Activated CD4-positive, alpha-beta T cell treated with anti-CD3 and anti-CD28 coated beads for 36 hours (primary cell): ENCODE results near the gene ACTL6A. TPM values are rescaled to one million over a fixed set of nuclear protein-coding genes. Genes with fewer than 3 reads are reported as not detected.

Experiments used
- ATAC-seq: fragments of 200-7000 bp; cut with Tn5 transposase; one replicate; pipeline ENCODE4 v1.10.0; 2021; ENCODE audit warnings: mild to moderate bottlenecking, moderate library complexity
- CTCF ChIA-PET: fragments of 350-600 bp; sonication (Branson Sonifier 250); formaldehyde crosslinking; loops from one replicate; lab custom pipeline; 2021; ENCODE audit warnings: antibody characterized with exemption; lab: Charles Lee
- POLR2A ChIA-PET: fragments of 350-600 bp; sonication (Branson Sonifier 250); formaldehyde crosslinking; loops from one replicate; lab custom pipeline; 2021; ENCODE audit warnings: antibody characterized with exemption, inconsistent platforms; lab: Charles Lee
- DNase-seq: peaks from one replicate; pipeline ENCODE4 v3.0.0-alpha.2; 2020
- H3K27ac Mint-ChIP-seq: one replicate; pipeline ENCODE4 v1.8.0; 2021; ENCODE audit warnings: mixed read lengths
- H3K27me3 Mint-ChIP-seq: one replicate; pipeline ENCODE4 v1.8.0; 2021; ENCODE audit warnings: mixed read lengths
- H3K36me3 Mint-ChIP-seq: one replicate; pipeline ENCODE4 v1.8.0; 2021; ENCODE audit warnings: low read depth, mixed read lengths
- H3K4me1 Mint-ChIP-seq: one replicate; pipeline ENCODE4 v1.8.0; 2021; ENCODE audit warnings: mixed read lengths
- H3K4me3 Mint-ChIP-seq: one replicate; pipeline ENCODE4 v1.8.0; 2021; ENCODE audit warnings: mild to moderate bottlenecking, moderate library complexity, mixed read lengths
- H3K9me3 Mint-ChIP-seq: one replicate; pipeline ENCODE4 v1.8.0; 2021; ENCODE audit warnings: low read depth, mixed read lengths
- intact Hi-C, 2 experiments: fragments of 100-400 bp; cut with DNase I in 1 of 2; cut with micrococcal nuclease in 1 of 2; formaldehyde crosslinking; loops; one replicate each; pipeline versions ENCODE4 v1.14.2 to v1.15.1; 2022 to 2024; cut with DNase I, micrococcal nuclease
- total RNA-seq, 2 experiments: library from RNA; stranded (reverse); gene quantifications; one replicate each; pipeline ENCODE4 v1.2.3, GENCODE V29; 2021

The ACTL6A gene
- total RNA-seq, 2 experiments from 2014 or later = 85.3 to 113 TPM

DNA sequence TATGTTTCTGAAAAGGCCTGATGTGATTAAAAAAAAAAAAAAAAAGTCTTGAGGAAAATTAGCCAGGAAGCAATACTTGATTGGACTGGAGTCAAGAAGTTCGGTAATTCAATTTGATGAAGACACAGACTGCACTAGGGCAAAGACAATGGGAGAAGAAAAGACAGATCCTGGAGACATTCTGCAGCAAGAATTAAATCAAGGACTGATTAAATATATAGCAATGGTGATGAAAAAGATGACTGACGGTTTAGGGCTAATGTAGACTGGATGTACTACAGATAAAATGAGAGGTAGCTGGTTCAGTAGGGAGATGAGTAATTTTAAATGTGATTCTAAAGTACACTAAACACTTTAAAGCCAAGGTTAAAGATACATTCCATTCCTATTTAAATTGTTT lies 27.9 kb downstream of the ACTL6A start:
- no peak for DNase-seq
- Mint-ChIP-seq H3K27ac (peak overlapping the region; percentile 51), H3K36me3 (peaks cover 36% of the 10 kb centered on the region), H3K27me3 (no peaks in the 10 kb centered on the region), H3K9me3 (no peaks in the 10 kb centered on the region), H3K4me3 (no peak overlapping the region), H3K4me1 (peaks cover 11% of the 10 kb centered on the region)
- ATAC-seq = no peak
- intact Hi-C loops = no loop called here
- ChIA-PET CTCF (interaction anchor here (0.6 kb wide), 1 partner anchor 105 kb away, joined by 3 read pairs; no protein-coding TSS in a partner anchor), POLR2A (no interaction called here)

DNA sequence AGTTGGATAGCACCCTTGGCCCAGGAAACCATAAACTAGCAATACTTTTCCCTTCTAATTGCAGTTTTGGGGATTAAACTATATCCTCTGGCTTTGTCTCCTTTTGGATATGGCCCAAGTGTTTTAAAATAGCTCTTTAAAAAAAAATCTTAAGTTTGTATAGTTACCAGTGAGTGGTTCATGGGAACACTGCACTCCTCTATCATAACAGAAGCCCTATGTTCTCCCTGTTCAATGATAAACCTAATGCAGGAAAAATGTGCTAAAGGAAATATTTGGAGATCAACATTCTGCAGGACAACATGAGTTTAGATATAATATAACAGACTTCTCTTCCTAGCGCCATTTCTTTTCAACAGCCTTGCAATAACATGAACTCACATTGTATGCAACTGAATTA lies 28.6 kb downstream of the ACTL6A start:
- Mint-ChIP-seq H3K9me3 (no peaks in the 10 kb centered on the region), H3K36me3 (peaks cover 33% of the 10 kb centered on the region), H3K27ac (peak overlapping the region; percentile 42), H3K27me3 (no peaks in the 10 kb centered on the region), H3K4me1 (peaks cover 11% of the 10 kb centered on the region), H3K4me3 (no peak overlapping the region)
- DNase-seq (no peak), ATAC-seq (no peak)
- intact Hi-C loops = no loop called here
- POLR2A ChIA-PET = interaction anchor here (0.6 kb wide), 1 partner anchor 1344 kb away, joined by 3 read pairs; no protein-coding TSS in a partner anchor
- CTCF ChIA-PET = interaction anchor here (0.6 kb wide), 2 partner anchors 25 to 104 kb away, joined by 3 read pairs; no protein-coding TSS in a partner anchor

DNA sequence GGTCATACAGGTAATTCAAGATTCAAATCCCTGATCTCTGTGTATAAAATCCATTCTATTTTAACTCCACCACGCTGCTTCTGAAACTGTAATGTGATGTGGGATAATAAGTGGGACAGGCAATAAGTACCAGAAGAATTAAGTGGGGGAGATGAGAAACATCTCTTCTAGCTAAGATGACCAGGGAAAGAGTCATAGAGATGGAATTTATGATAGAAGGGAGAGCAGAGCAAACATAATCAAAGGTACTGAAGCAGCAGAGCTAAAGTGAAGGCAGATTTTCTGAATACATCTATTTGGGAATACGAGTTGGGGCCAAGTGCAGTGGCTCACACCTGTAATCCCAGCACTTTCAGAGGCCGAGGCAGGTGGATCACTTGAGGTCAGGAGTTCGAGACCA lies 36.8 kb downstream of the ACTL6A start:
- ChIA-PET POLR2A (no interaction called here), CTCF (interaction anchor here (0.6 to 0.8 kb wide), 2 partner anchors 33 to 344 kb away, joined by 3 read pairs; no protein-coding TSS in a partner anchor)
- H3K36me3 Mint-ChIP-seq = peaks cover 37% of the 10 kb centered on the region
- intact Hi-C loops = no loop called here
- no peak for ATAC-seq
- no peak for DNase-seq
- H3K9me3 Mint-ChIP-seq = no peaks in the 10 kb centered on the region
- H3K27me3 Mint-ChIP-seq = no peaks in the 10 kb centered on the region
- no peak overlapping the region for H3K27ac Mint-ChIP-seq
- H3K4me1 Mint-ChIP-seq = peaks cover 9% of the 10 kb centered on the region
- no peak overlapping the region for H3K4me3 Mint-ChIP-seq

DNA sequence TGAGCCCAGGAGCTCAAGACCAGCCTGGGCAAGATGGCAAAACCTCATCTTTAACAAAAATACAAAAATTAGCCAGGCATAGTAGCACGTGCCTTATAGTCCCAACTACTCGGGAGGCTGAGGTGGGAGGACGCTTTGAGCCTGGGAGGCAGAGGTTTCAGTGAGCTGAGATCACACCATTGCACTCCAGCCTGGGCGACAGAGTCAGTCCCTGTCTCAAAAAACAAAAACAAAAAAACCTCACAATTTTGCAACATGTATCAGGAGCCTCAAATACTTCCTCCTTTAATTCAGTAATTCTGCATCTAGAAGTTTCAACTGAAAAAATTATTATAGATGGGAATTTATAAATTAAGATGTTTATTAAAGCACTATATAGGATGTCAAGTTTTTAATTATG lies 40.6 kb downstream of the ACTL6A start:
- Mint-ChIP-seq H3K27ac (peak overlapping the region; percentile 37), H3K9me3 (no peaks in the 10 kb centered on the region), H3K4me3 (peak overlapping the region; percentile 92), H3K27me3 (no peaks in the 10 kb centered on the region), H3K4me1 (peaks cover 28% of the 10 kb centered on the region), H3K36me3 (peaks cover 26% of the 10 kb centered on the region)
- intact Hi-C loops = loop anchor here (5.0 kb wide), 2 partner anchors 456 to 586 kb away; partner anchors contain the start of gene PIK3CA (in 1 of the 2)
- POLR2A ChIA-PET = interaction anchor here (0.6 kb wide), 2 partner anchors 14 to 172 kb away, joined by 3 to 6 read pairs; no protein-coding TSS in a partner anchor
- CTCF ChIA-PET = interaction anchor here (1.0 kb wide), 1 partner anchor 9 kb away, joined by 3 read pairs; no protein-coding TSS in a partner anchor
- ATAC-seq = no peak
- DNase-seq = no peak

DNA sequence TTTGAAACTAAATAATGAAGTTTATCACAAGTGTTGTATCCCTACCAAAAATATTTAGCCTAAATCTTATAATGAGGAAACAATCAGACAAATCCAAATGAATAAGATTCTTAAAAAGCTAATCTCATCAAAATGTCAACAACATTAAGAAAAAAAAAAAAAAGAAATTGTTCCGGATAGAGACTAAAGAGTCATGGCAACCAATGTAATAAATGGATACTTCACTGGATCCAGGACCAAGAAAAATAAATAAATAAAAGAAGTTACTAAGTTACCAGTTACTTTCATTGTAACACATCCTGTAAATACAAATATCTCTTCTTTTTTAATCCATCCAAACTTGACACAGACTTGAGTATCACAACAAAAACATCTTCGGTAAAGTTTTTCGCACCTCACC lies 41.1 kb downstream of the ACTL6A start:
- peak overlapping the region; percentile 92 for H3K4me3 Mint-ChIP-seq
- ATAC-seq = no peak
- ChIA-PET POLR2A (interaction anchor here (0.6 kb wide), 1 partner anchor 173 kb away, joined by 6 read pairs; no protein-coding TSS in a partner anchor), CTCF (interaction anchor here (1.0 kb wide), 1 partner anchor 10 kb away, joined by 3 read pairs; no protein-coding TSS in a partner anchor)
- H3K36me3 Mint-ChIP-seq = peaks cover 22% of the 10 kb centered on the region
- H3K27me3 Mint-ChIP-seq = no peaks in the 10 kb centered on the region
- H3K9me3 Mint-ChIP-seq = no peaks in the 10 kb centered on the region
- intact Hi-C loops = loop anchor here (1.0 to 5.0 kb wide), 9 partner anchors 42 to 1385 kb away; partner anchors contain the start of genes ACTL6A (in 2 of the 2), MFN1 (in 2 of the 2), DNAJC19 (in 1 of the 2) and FXR1 (in 1 of the 2)
- H3K27ac Mint-ChIP-seq = peak overlapping the region; percentile 100
- peaks cover 31% of the 10 kb centered on the region for H3K4me1 Mint-ChIP-seq
- DNase-seq = no peak

DNA sequence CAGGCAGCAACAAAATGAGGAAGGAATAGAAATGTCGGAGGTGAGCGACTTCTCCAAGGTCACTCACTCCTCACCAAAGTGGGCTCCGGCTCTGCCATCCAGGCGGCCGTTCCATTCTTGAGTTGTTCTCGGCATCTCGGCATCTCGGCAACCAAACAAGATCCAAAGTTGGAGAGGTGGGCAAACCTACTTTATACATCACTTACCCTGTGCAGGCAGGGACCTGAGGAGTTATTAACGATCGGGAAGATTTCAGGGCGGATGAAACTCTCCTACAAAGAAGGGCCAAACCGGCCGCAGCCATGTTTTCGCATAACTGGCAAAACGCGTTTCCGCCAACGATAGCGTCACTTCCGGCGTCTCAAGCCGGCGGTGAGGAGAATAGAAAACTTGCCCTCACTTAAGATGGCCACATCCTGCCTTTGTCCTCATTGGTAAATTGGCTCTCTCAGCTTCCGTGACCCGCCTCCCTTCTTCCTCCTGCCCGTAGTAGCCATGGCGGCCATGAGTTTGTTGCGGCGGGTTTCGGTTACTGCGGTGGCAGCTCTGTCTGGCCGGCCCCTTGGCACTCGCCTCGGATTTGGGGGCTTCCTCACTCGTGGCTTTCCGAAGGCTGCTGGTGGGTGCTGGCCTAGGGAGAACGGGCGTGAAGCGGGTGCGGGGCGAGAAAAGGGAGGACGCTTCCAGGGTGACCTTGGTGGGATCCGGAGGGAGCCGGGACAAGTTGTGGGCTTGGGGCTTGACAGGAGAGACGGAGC lies 41.8 kb downstream of the ACTL6A start, which contains the start of the genes MRPL47 and NDUFB5:
Gene MRPL47 (minus strand): TSS at position 318 of the 758 bp plus-strand sequence. CDS start 14 bp downstream, at position 304.
Gene NDUFB5 (plus strand): TSS at position 474 of the 758 bp plus-strand sequence. CDS start 22 bp downstream, at position 496.
- CTCF ChIA-PET = interaction anchor here (0.7 to 1.1 kb wide), 3 partner anchors 11 to 257 kb away, joined by 3 to 4 read pairs (median 3); partner anchors contain the start of genes ACTL6A and MFN1

DNA sequence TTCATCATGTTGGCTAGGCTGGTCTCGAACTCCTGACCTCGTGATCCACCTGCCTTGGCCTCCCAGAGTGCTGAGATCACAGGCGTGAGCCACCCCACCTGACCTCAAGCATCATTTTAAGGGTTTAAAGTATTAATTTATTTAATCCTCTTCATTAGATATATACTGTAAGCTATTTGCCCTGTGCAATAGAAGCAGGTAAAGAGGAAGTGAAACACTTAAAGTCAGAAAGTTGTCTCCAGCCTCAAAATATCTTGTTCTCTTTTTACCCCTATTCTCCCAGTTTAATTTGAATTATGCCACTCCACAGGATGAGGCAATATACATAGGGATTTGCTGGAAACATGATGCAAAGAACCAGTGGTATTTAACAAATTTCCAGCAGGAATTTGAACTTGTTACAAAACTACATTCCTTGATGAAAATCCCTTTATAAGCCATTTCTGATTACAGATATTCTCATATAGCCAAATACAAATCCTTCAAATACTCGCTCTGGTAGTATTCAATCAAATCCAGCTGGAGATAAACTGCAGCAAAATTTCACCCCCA lies 43.9 kb downstream of the ACTL6A start:
- DNase-seq = no peak
- peaks cover 20% of the 10 kb centered on the region for H3K36me3 Mint-ChIP-seq
- H3K4me3 Mint-ChIP-seq = peak overlapping the region; percentile 38
- ChIA-PET CTCF (interaction anchor here (0.9 to 1.2 kb wide), 3 partner anchors 10 to 44 kb away, joined by 4 to 5 read pairs (median 4); partner anchors contain the start of gene ACTL6A), POLR2A (no interaction called here)
- peaks cover 47% of the 10 kb centered on the region for H3K4me1 Mint-ChIP-seq
- peak overlapping the region; percentile 76 for H3K27ac Mint-ChIP-seq
- ATAC-seq = no peak
- no peaks in the 10 kb centered on the region for H3K27me3 Mint-ChIP-seq
- intact Hi-C loops = no loop called here
- no peaks in the 10 kb centered on the region for H3K9me3 Mint-ChIP-seq

More for the DNA sequence above, 41.8 kb downstream of the ACTL6A start, which contains the start of the genes MRPL47 and NDUFB5:
- Mint-ChIP-seq H3K27ac (peak within 1 kb of the TSS; percentile 100), H3K4me1 (peaks cover 37% of the 10 kb centered on the region), H3K9me3 (no peaks in the 10 kb centered on the region), H3K36me3 (peaks cover 24% of the 10 kb centered on the region), H3K4me3 (peak within 1 kb of the TSS; percentile 92), H3K27me3 (no peaks in the 10 kb centered on the region)
- peak; percentile 92 for ATAC-seq
- intact Hi-C loops = loop anchor here (1.0 to 5.0 kb wide), 9 partner anchors 42 to 1385 kb away; partner anchors contain the start of genes ACTL6A (in 2 of the 2), MFN1 (in 2 of the 2), DNAJC19 (in 1 of the 2) and FXR1 (in 1 of the 2)
- DNase-seq = peak; percentile 95
- POLR2A ChIA-PET = interaction anchor here (1.0 to 1.2 kb wide), 2 partner anchors 39 to 41 kb away, joined by 3 to 10 read pairs; partner anchors contain the start of gene ACTL6A

DNA sequence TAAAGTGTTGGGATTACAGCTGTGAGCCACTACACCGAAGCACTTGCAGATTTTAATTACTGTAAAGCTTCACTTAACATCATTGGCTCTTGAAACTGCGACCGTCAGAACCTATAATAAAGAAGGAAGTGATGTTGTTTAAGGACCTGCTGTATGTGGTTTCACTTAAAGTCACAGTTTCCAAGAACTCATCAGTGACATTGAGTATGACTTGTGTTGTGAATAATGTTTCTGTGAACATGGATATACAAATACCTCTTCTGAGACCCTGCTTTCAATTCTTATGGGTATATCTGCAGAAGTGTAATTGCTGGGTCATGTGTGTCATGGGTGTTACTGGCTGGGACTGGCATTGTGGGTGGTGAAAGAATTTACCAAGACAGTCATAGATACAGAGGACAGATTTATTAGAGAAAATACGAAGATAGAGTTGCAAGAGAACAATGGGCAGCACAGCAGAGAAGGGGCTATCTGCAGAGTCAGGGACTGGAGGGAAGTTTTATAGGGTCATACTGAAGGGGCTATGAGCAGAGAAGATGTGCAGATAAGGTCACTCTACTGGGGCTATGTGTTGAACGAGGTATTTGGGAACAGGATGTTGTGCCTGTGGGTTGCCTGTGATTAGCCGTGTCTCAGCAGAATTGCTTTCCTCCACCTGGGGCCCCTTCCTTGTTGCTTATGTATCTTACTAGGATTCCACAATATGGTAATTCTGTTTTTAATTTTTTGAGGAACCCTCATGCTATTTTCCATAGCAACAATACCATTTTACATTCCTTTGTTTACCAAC lies 46.4 kb downstream of the ACTL6A start:
- intact Hi-C loops = loop anchor here in 1 of 2 experiments (1.0 kb wide), 4 partner anchors 43 to 993 kb away; partner anchors contain the start of genes MFN1 and TTC14
- H3K27ac Mint-ChIP-seq = peak overlapping the region; percentile 93
- no peaks in the 10 kb centered on the region for H3K9me3 Mint-ChIP-seq
- H3K27me3 Mint-ChIP-seq = no peaks in the 10 kb centered on the region
- POLR2A ChIA-PET = interaction anchor here (0.6 kb wide), 2 partner anchors 44 to 47 kb away, joined by 3 read pairs; partner anchors contain the start of genes ACTL6A and USP13
- peaks cover 19% of the 10 kb centered on the region for H3K36me3 Mint-ChIP-seq
- DNase-seq (peak; percentile 45), ATAC-seq (peak; percentile 73)
- CTCF ChIA-PET = interaction anchor here (1.4 kb wide), 2 partner anchors 41 to 44 kb away, joined by 3 to 5 read pairs; no protein-coding TSS in a partner anchor
- H3K4me1 Mint-ChIP-seq = peaks cover 42% of the 10 kb centered on the region
- H3K4me3 Mint-ChIP-seq = peak overlapping the region; percentile 39

DNA sequence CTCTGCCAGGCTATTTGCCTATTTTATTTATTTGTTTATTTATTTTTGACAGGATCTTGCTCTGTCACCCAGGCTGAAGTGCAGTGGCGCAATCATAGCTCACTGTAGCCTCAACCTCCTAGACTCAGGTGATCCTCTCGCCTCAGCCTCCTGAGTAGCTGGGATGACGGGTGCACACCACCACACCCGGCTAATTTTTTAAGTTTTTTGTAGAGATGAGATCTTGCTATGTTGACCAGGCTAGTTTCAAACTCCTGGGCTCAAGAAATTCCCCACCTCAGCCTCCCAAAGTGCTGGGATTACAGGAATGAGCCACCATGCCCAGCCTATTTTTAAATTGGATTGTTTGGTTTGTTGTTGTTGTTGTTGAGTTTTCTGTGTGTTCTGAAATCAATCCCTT lies 47.3 kb downstream of the ACTL6A start:
- Mint-ChIP-seq H3K4me1 (peaks cover 40% of the 10 kb centered on the region), H3K9me3 (no peaks in the 10 kb centered on the region), H3K4me3 (no peak overlapping the region), H3K27ac (peak overlapping the region; percentile 51), H3K36me3 (peaks cover 17% of the 10 kb centered on the region), H3K27me3 (no peaks in the 10 kb centered on the region)
- intact Hi-C loops = no loop called here
- CTCF ChIA-PET = no interaction called here
- DNase-seq = no peak
- POLR2A ChIA-PET = interaction anchor here (0.7 kb wide), 1 partner anchor 39 kb away, joined by 5 read pairs; no protein-coding TSS in a partner anchor
- ATAC-seq = no peak

DNA sequence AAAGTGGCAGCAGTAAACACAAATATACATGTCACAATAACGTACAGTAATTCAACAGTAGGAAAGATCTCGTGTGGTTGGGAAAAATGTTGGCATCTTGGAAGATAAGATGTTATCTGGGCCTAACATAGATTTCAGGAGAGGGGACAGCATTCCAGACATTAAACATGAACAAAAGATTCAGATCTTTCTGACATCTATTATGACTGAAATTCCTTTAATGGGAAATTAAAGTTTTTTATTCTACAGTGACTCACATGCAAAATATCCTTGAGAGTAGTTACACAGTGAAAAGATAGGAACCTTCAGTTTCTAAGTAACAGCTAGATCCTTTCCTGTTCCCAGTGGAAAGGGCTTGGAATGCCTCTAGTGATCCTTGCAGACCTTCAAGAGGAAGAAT lies 51.1 kb downstream of the ACTL6A start:
- no peak for DNase-seq
- no peak overlapping the region for H3K4me3 Mint-ChIP-seq
- no peak overlapping the region for H3K27ac Mint-ChIP-seq
- peaks cover 20% of the 10 kb centered on the region for H3K36me3 Mint-ChIP-seq
- ChIA-PET CTCF (interaction anchor here (1.4 kb wide), 1 partner anchor 36 kb away, joined by 4 read pairs; no protein-coding TSS in a partner anchor), POLR2A (no interaction called here)
- intact Hi-C loops = no loop called here
- H3K4me1 Mint-ChIP-seq = peaks cover 19% of the 10 kb centered on the region
- H3K27me3 Mint-ChIP-seq = no peaks in the 10 kb centered on the region
- ATAC-seq = no peak
- no peaks in the 10 kb centered on the region for H3K9me3 Mint-ChIP-seq
